Right atrium auricular region (tissue), 2 donors: Measurements from ENCODE around the gene SPTAN1. TPM values are rescaled to one million over a fixed set of nuclear protein-coding genes. Genes with fewer than 3 reads are reported as not detected.

Source experiments
- DNase-seq: peaks from one replicate; pipeline ENCODE4 v3.0.0-alpha.2; 2019; ENCODE audit warnings: low spot score
- H3K27ac ChIP-seq, 2 donors: fragments of 200-600 bp; sonication (generic); 1 replicate in 1 of 2; 2 replicates in 1 of 2; pipeline ENCODE4 v1.5.1; 2016 to 2019
- H3K27me3 ChIP-seq, 2 donors: fragments of 200-600 bp; sonication (generic); one replicate each; pipeline versions ENCODE4 v1.5.1 to v1.6.0; 2017 to 2019
- H3K36me3 ChIP-seq: fragments of 200-600 bp; sonication (generic); one replicate; pipeline ENCODE4 v1.5.1; 2016
- H3K4me1 ChIP-seq, 2 donors: fragments of 200-600 bp; sonication (generic); one replicate each; pipeline versions ENCODE4 v1.5.1 to v1.6.0; 2017 to 2019
- H3K4me3 ChIP-seq, 2 donors: fragments of 200-600 bp; sonication (generic); 1 replicate in 1 of 2; 2 replicates in 1 of 2; pipeline ENCODE4 v1.5.1; 2017 to 2019; ENCODE audit warnings: mild to moderate bottlenecking in 1 of 2, moderate library complexity in 1 of 2
- H3K9me3 ChIP-seq, 2 donors: fragments of 200-600 bp; sonication (generic); one replicate each; pipeline ENCODE4 v1.5.1; 2019
- CTCF ChIP-seq, 2 donors: fragments of 200-600 bp; sonication (generic); IDR thresholded peaks; one replicate each; pipeline ENCODE4 v1.5.1; 2019; ENCODE audit warnings: antibody characterized with exemption in 2 of 2
- total RNA-seq, 2 donors: library from RNA; depleted of rRNA; stranded (reverse); fragments of >200 nt; gene quantifications; one replicate each; pipeline ENCODE4 v1.1.0, GENCODE V29; 2016

SPTAN1 gene
- total RNA-seq, 2 donors from 2014 or later, result 233 to 270 TPM

DNA sequence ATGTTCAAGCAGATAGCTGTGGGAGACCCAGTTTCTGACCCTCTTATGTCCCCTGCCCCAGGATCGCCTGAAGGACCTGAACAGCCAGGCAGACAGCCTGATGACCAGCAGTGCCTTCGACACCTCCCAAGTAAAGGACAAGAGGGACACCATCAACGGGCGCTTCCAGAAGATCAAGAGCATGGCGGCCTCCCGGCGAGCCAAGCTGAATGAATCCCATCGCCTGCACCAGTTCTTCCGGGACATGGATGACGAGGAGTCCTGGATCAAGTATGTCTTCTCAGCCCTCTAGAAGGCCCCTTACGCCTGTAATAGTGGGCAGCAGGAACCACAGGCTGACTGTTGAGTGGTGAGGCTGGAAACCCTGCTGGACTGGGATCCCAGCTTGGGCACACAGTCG lies 63.2 kb downstream of the SPTAN1 start:
- H3K4me1 ChIP-seq, result no peaks in the 10 kb centered on the region
- H3K4me3 ChIP-seq, result no peak overlapping the region
- H3K27me3 ChIP-seq, result no peaks in the 10 kb centered on the region
- no peak overlapping the region for H3K27ac ChIP-seq
- H3K9me3 ChIP-seq, result no peaks in the 10 kb centered on the region
- no peak for DNase-seq
- no peak for TF ChIP-seq CTCF (IDR thresholded peaks at IDR 0.05)
- peaks cover 100% of the 10 kb centered on the region for H3K36me3 ChIP-seq

- Histone ChIP-seq H3K4me3 (no peak overlapping the region), H3K4me1 (no peaks in the 10 kb centered on the region), H3K27ac (no peak overlapping the region), H3K36me3 (peaks cover 100% of the 10 kb centered on the region), H3K9me3 (no peaks in the 10 kb centered on the region), H3K27me3 (no peaks in the 10 kb centered on the region)
- no peak for TF ChIP-seq CTCF (IDR thresholded peaks at IDR 0.05)
- DNase-seq, result no peak
Observed at GRCh38 chr9:128617943-128618342, 65.6 kb downstream of the SPTAN1 start.

DNA sequence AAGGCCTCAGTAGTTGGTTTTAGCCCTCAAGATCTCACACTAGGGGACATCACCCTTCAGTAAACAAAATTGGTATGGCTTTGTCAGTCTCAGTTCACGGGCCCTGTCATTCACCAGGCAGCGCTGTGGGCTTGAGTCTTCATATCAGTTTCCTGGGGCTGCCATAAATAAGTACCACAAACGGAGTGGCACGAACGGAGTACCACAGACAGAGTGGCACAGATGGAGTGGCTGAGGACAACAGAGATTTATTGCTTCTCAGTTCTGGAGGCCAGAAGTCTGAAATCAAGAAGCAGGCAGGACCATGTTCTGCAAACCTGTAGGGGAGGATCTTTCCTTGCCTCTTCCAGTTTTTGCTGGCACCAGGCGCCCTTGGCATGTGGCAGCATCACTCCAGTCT lies 66.7 kb downstream of the SPTAN1 start:
- no peak overlapping the region for H3K27ac ChIP-seq
- H3K36me3 ChIP-seq, result peaks cover 100% of the 10 kb centered on the region
- no peaks in the 10 kb centered on the region for H3K4me1 ChIP-seq
- H3K9me3 ChIP-seq, result no peaks in the 10 kb centered on the region
- no peak for TF ChIP-seq CTCF (IDR thresholded peaks at IDR 0.05)
- H3K4me3 ChIP-seq, result no peak overlapping the region
- no peak for DNase-seq
- no peaks in the 10 kb centered on the region for H3K27me3 ChIP-seq

- peaks cover 100% of the 10 kb centered on the region for H3K36me3 ChIP-seq
- no peaks in the 10 kb centered on the region for H3K9me3 ChIP-seq
- no peak for TF ChIP-seq CTCF (IDR thresholded peaks at IDR 0.05)
Observed at GRCh38 chr9:128619779-128620178, 67.4 kb downstream of the SPTAN1 start.

DNA sequence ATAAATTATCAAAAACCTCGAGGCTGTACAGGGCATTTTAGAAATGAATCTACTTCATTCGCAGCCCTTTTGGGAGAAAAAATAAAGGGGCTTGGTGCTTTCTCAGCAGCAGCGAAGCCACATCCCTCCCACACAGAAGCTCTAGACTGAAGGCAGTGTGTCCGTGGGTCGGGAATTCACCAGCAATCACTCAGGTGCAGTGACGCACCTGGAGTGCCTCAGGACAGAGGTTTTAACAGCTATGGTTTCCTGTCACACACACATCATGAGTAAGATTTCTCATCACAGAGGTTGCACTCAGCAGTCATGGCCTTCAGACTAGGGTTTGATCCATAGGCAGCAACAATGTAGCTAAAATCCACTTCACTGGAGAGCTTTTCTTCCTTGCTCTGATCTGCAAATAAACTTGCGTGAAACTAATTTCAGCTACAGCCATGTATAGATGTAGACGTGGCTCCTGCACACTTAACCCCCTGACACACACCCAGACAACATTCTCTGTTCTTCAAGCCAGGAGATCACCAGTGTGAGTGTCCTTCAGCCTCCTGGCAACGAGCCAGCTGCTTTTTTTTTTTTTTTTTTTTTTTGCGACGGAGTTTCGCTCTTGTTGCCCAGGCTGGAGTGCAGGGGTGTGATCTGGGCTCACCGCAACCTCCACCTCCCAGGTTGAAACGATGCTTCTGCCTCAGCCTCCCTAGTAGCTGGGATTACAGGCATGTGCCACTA lies 69.5 kb downstream of the SPTAN1 start:
- H3K9me3 ChIP-seq, result no peaks in the 10 kb centered on the region
- H3K27ac ChIP-seq, result no peak overlapping the region
- DNase-seq, result no peak
- no peaks in the 10 kb centered on the region for H3K27me3 ChIP-seq
- TF ChIP-seq CTCF (IDR thresholded peaks at IDR 0.05), result no peak
- H3K36me3 ChIP-seq, result peaks cover 100% of the 10 kb centered on the region
- no peaks in the 10 kb centered on the region for H3K4me1 ChIP-seq
- H3K4me3 ChIP-seq, result no peak overlapping the region

More at GRCh38 chr9:128619779-128620178, 67.4 kb downstream of the SPTAN1 start:
- Histone ChIP-seq H3K27ac (no peak overlapping the region), H3K4me3 (no peak overlapping the region), H3K4me1 (no peaks in the 10 kb centered on the region), H3K27me3 (no peaks in the 10 kb centered on the region)
- no peak for DNase-seq

GRCh38 chr9:128624566-128624965 lies 72.2 kb downstream of the SPTAN1 start:
- Histone ChIP-seq H3K27me3 (no peaks in the 10 kb centered on the region), H3K27ac (no peak overlapping the region), H3K36me3 (peaks cover 100% of the 10 kb centered on the region), H3K4me1 (peaks cover 0 to 17% of the 10 kb centered on the region in 2 donors), H3K4me3 (no peak overlapping the region), H3K9me3 (no peaks in the 10 kb centered on the region)
- no peak for TF ChIP-seq CTCF (IDR thresholded peaks at IDR 0.05)
- DNase-seq, result no peak
